ENCODE results near the gene PAX2.

The PAX2 gene

GRCh38 chr10:100810091-100810834, 64.9 kb downstream of the PAX2 start:
- no peak overlapping the region for H3K27ac ChIP-seq
- no peak for DNase-seq (ENCODE audit: low read depth, low spot score)

- no peak overlapping the region for H3K27ac ChIP-seq
- DNase-seq (ENCODE audit: low read depth, low spot score): no peak
Observed at GRCh38 chr10:100810835-100811116, 65.4 kb downstream of the PAX2 start.

GRCh38 chr10:100811261-100811660, 65.9 kb downstream of the PAX2 start:
- DNase-seq (ENCODE audit: low read depth, low spot score): no peak

GRCh38 chr10:100811752-100812750, 66.7 kb downstream of the PAX2 start:
- no peak for DNase-seq (ENCODE audit: low read depth, low spot score)
- H3K27ac ChIP-seq: no peak overlapping the region

More at GRCh38 chr10:100811261-100811660, 65.9 kb downstream of the PAX2 start:
- H3K27ac ChIP-seq: no peak overlapping the region

- no peak overlapping the region for H3K27ac ChIP-seq
- DNase-seq (ENCODE audit: low read depth, low spot score): no peak
Observed at GRCh38 chr10:100812978-100813377, 67.6 kb downstream of the PAX2 start.

- no peak for DNase-seq (ENCODE audit: low read depth, low spot score)
Observed at GRCh38 chr10:100814751-100815474, 69.5 kb downstream of the PAX2 start.

GRCh38 chr10:100816671-100817070, 71.3 kb downstream of the PAX2 start:
- H3K27ac ChIP-seq: no peak overlapping the region

More at GRCh38 chr10:100814751-100815474, 69.5 kb downstream of the PAX2 start:
- H3K27ac ChIP-seq: no peak overlapping the region

GRCh38 chr10:100817268-100817839, 72.0 kb downstream of the PAX2 start:
- no peak for DNase-seq (ENCODE audit: low read depth, low spot score)
- H3K27ac ChIP-seq: no peak overlapping the region

More at GRCh38 chr10:100816671-100817070, 71.3 kb downstream of the PAX2 start:
- no peak for DNase-seq (ENCODE audit: low read depth, low spot score)

GRCh38 chr10:100819424-100819823, 74.0 kb downstream of the PAX2 start:
- DNase-seq (ENCODE audit: low read depth, low spot score): no peak
- no peak overlapping the region for H3K27ac ChIP-seq

GRCh38 chr10:100823194-100823593, 77.8 kb downstream of the PAX2 start:
- peak; percentile 12 for DNase-seq (ENCODE audit: low read depth, low spot score)
- H3K27ac ChIP-seq: no peak overlapping the region

- DNase-seq (ENCODE audit: low read depth, low spot score): no peak
Observed at GRCh38 chr10:100824886-100825285, 79.5 kb downstream of the PAX2 start.

GRCh38 chr10:100825325-100825875, 80.0 kb downstream of the PAX2 start:
- no peak overlapping the region for H3K27ac ChIP-seq
- DNase-seq (ENCODE audit: low read depth, low spot score): no peak

More at GRCh38 chr10:100824886-100825285, 79.5 kb downstream of the PAX2 start:
- no peak overlapping the region for H3K27ac ChIP-seq

GRCh38 chr10:100826031-100826651, 80.8 kb downstream of the PAX2 start:
- DNase-seq (ENCODE audit: low read depth, low spot score): no peak
- H3K27ac ChIP-seq: no peak overlapping the region

- no peak for DNase-seq (ENCODE audit: low read depth, low spot score)
Observed at GRCh38 chr10:100826661-100826982, 81.2 kb downstream of the PAX2 start.

GRCh38 chr10:100826983-100827818, 81.8 kb downstream of the PAX2 start:
- H3K27ac ChIP-seq: no peak overlapping the region
- no peak for DNase-seq (ENCODE audit: low read depth, low spot score)

More at GRCh38 chr10:100826661-100826982, 81.2 kb downstream of the PAX2 start:
- no peak overlapping the region for H3K27ac ChIP-seq

- H3K27ac ChIP-seq: no peak overlapping the region
- no peak for DNase-seq (ENCODE audit: low read depth, low spot score)
Observed at GRCh38 chr10:100827819-100828737, 82.7 kb downstream of the PAX2 start.

GRCh38 chr10:100828738-100829096, 83.3 kb downstream of the PAX2 start:
- H3K27ac ChIP-seq: no peak overlapping the region
- no peak for DNase-seq (ENCODE audit: low read depth, low spot score)
